ENCODE measurements around the gene USP51. TPM values are rescaled to one million over a fixed set of nuclear protein-coding genes. Genes with fewer than 3 reads are reported as not detected.

Gene USP51
- total and polyA plus RNA-seq, 7 donors, result 0.23 to 3.5 (median 2.1) TPM

GRCh38 chrX:55488006-55488592 is 1.5 kb downstream of the USP51 start:
- Histone ChIP-seq H3K4me3 (peak overlapping the region in 3 of 4 donors; percentile 65 to 67 (median 65)), H3K4me1 (peaks cover 0 to 12% (median 2%) of the 10 kb centered on the region in 4 donors), H3K27me3 (no peaks in the 10 kb centered on the region), H3K9me3 (no peaks in the 10 kb centered on the region), H3K36me3 (no peaks in the 10 kb centered on the region), H3K27ac (peak overlapping the region; percentile 90 to 94 (median 91))
- 4 to 7% methylated on average over 23 of the region's 23 CpGs for WGBS, 2 donors
- no peak for TF ChIP-seq EP300 (IDR thresholded peaks at IDR 0.05)
- TF ChIP-seq CTCF (IDR thresholded peaks at IDR 0.05), result no peak
- no peak for TF ChIP-seq POLR2A (IDR thresholded peaks at IDR 0.05)
- no peak for TF ChIP-seq POLR2AphosphoS5 (IDR thresholded peaks at IDR 0.05)
- intact Hi-C loops (cut with DNase I), result no loop called here
- peak; percentile 81 for DNase-seq

- TF ChIP-seq EP300 (IDR thresholded peaks at IDR 0.05), result no peak
- TF ChIP-seq POLR2AphosphoS5 (IDR thresholded peaks at IDR 0.05), result no peak
- no peak for TF ChIP-seq CTCF (IDR thresholded peaks at IDR 0.05)
- TF ChIP-seq POLR2A (IDR thresholded peaks at IDR 0.05), result no peak
- no peak for DNase-seq
- H3K27me3 ChIP-seq, result no peaks in the 10 kb centered on the region
- intact Hi-C loops (cut with DNase I), result no loop called here
- WGBS, 2 donors, result 93 to 96% methylated on average over 2 of the region's 2 CpGs
- H3K36me3 ChIP-seq, result no peaks in the 10 kb centered on the region
- peak overlapping the region in 3 of 4 donors; percentile 90 to 94 (median 91) for H3K27ac ChIP-seq
- H3K9me3 ChIP-seq, result no peaks in the 10 kb centered on the region
- no peak overlapping the region for H3K4me3 ChIP-seq
- H3K4me1 ChIP-seq, result peaks cover 0 to 12% (median 2%) of the 10 kb centered on the region in 4 donors
Measured at GRCh38 chrX:55487143-55487542, 2.5 kb downstream of the USP51 start.

- H3K4me1 ChIP-seq, result peaks cover 0 to 12% (median 2%) of the 10 kb centered on the region in 4 donors
- intact Hi-C loops (cut with DNase I), result no loop called here
- TF ChIP-seq EP300 (IDR thresholded peaks at IDR 0.05) (no peak), POLR2A (IDR thresholded peaks at IDR 0.05) (no peak), POLR2AphosphoS5 (IDR thresholded peaks at IDR 0.05) (no peak), CTCF (IDR thresholded peaks at IDR 0.05) (no peak)
- no peaks in the 10 kb centered on the region for H3K27me3 ChIP-seq
- WGBS, 2 donors, result 89 to 91% methylated on average over 3 of the region's 3 CpGs
- H3K27ac ChIP-seq, result peak overlapping the region in 1 of 4 donors; percentile 94
- H3K4me3 ChIP-seq, result no peak overlapping the region
- H3K36me3 ChIP-seq, result no peaks in the 10 kb centered on the region
- no peaks in the 10 kb centered on the region for H3K9me3 ChIP-seq
- DNase-seq, result peak; percentile 34
Measured at GRCh38 chrX:55486736-55487135, 2.9 kb downstream of the USP51 start.

GRCh38 chrX:55484948-55485347 is 4.7 kb downstream of the USP51 start:
- Histone ChIP-seq H3K4me3 (no peak overlapping the region), H3K27ac (no peak overlapping the region), H3K4me1 (peaks cover 0 to 3% (median 0%) of the 10 kb centered on the region in 4 donors), H3K9me3 (no peaks in the 10 kb centered on the region), H3K36me3 (no peaks in the 10 kb centered on the region), H3K27me3 (no peaks in the 10 kb centered on the region)
- intact Hi-C loops (cut with DNase I), result no loop called here
- no peak for DNase-seq
- TF ChIP-seq CTCF (IDR thresholded peaks at IDR 0.05), result no peak
- TF ChIP-seq POLR2AphosphoS5 (IDR thresholded peaks at IDR 0.05), result no peak
- TF ChIP-seq EP300 (IDR thresholded peaks at IDR 0.05), result no peak
- TF ChIP-seq POLR2A (IDR thresholded peaks at IDR 0.05), result no peak
